Right forelimb (tissue), 1 donor: Measurements from ENCODE around the gene NME1.

Source experiments
- DNase-seq: peaks from one replicate; pipeline ENCODE4 v3.0.0-alpha.2; 2018

Gene NME1

DNA sequence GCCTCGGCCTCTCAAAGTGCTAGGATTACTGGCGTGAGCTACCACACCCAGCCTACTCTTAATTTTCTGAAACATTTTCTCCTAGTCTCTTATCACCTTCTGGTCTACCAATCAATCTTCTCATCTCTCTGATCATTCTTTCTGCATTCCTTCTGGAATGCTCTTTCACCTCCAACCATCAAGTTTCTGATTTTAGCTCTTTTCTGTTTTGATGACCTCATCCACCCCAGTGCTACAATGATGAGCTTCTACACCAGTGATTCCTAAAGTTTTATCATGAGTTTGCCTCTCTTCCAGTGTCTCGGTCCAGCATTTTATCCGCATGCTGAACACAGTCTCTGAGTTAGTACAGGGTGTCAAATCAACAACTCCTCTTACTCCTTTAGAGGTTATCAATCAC is 44.4 kb downstream of the NME1 start:
- DNase-seq: no peak

DNA sequence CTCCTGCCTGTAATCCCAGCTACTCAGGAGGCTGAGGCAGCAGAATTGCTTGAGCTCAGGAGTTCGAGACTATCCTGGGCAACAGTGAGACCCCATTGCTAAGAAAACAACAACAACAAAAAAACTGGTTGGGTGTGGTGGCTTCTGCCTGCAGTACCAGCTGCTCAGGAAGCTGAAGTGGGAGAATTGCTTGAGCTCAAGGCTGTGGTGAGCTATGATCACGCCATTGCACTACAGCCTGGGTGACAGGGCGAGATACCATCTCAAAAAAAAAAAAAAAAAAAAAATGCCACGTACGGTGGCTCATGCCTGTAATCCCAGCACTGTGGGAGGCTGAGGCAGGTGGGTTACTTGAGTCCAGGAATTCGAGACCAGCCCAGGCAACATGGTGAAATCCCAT is 46.9 kb downstream of the NME1 start:
- DNase-seq: no peak

DNA sequence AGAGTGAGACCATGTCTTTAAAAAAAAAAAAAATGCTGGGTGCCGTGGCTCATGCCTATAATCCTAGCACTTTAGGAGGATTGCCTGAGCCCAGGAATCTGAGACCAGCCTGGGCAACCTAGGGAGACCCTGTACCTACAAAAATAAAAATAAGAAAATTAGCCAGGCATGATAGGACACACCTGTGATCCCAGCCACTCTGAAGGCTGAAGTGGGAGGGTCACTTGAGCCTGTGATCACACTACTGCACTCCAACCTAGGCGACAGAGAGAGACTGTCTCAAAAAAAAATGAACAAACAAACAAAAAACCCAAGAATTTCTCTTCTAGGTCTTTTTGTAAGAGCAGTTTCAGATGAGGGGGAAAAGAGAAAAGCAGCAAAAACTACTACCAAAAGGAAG is 47.5 kb downstream of the NME1 start:
- no peak for DNase-seq

DNA sequence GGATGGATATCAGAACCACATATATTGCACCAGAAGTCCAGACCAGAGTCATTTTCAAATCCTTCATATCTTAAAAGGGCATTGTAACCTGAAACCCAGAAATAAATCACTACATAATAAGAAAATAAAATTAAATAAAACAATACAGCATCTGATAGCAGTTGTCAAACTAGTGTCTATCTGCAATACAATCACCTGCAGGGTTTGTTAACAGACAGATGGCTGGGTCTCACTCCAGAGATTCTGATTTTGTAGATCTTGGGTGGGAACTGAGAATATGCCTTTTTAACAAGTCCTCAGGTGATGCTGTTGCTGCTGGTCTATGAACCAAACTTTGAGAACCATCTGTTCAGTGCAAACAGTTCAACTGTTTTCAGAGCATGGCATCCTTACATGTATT is 50.5 kb downstream of the NME1 start:
- DNase-seq: no peak
